ENCODE results near the gene KAZN. TPM values are rescaled to one million over a fixed set of nuclear protein-coding genes. Genes with fewer than 3 reads are reported as not detected.

Gene KAZN
- total and polyA plus RNA-seq, 2 of the 8 experiments (the other 6 are each of a cell fraction or from before 2014, with no cell fraction given), result 3.7 to 11.8 TPM

DNA sequence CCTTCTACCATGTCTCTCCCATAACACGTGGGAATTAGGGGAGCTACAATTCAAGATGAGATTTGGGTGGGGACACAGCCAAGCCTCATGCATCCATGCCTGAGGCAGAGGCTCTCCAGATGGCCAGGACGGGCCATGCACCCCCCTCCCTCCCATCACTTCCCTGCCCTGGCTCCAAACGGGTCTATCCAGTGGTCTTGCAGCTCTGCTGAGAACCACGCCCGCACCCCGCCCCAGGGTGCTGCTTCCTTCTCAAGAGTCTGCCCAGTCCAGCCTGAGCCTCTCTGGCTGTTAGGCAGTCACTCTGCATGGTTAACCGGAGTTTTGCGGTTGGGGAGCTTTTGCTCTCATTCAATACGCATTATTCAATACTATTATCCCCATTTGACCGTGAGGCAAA is 423.6 kb downstream of the KAZN start (continued):
- TF ChIP-seq SIX5 (IDR thresholded peaks at IDR 0.05; ENCODE audit: low read depth, low read length), result no peak
- no peak for TF ChIP-seq FOSL1 (IDR thresholded peaks at IDR 0.05; ENCODE audit: insufficient read depth, low read depth, low read length)
- TF ChIP-seq BACH1 (IDR thresholded peaks at IDR 0.05; ENCODE audit: low read length), result no peak
- TF ChIP-seq TCF12 (IDR thresholded peaks at IDR 0.05; ENCODE audit: low read depth, low read length), result no peak
